Loucy (cell line): Measurements from ENCODE around the gene PNPLA4.

ENCODE experiments used
- EZH2phosphoT487 ChIP-seq: fragments of 200-600 bp; IDR thresholded peaks from 2 replicates; pipeline ENCODE4 v1.6.1; 2018; ENCODE audit warnings: antibody characterized with exemption, mild to moderate bottlenecking, moderate library complexity, borderline replicate concordance
- TF ChIP-seq, protein P1 (sequence below): fragments of 200-600 bp; sonication (generic); conservative IDR thresholded peaks from 2 replicates; pipeline ENCODE4 v1.5.1; 2014; ENCODE audit warnings: mild to moderate bottlenecking, antibody characterized with exemption, low read length

DNA sequence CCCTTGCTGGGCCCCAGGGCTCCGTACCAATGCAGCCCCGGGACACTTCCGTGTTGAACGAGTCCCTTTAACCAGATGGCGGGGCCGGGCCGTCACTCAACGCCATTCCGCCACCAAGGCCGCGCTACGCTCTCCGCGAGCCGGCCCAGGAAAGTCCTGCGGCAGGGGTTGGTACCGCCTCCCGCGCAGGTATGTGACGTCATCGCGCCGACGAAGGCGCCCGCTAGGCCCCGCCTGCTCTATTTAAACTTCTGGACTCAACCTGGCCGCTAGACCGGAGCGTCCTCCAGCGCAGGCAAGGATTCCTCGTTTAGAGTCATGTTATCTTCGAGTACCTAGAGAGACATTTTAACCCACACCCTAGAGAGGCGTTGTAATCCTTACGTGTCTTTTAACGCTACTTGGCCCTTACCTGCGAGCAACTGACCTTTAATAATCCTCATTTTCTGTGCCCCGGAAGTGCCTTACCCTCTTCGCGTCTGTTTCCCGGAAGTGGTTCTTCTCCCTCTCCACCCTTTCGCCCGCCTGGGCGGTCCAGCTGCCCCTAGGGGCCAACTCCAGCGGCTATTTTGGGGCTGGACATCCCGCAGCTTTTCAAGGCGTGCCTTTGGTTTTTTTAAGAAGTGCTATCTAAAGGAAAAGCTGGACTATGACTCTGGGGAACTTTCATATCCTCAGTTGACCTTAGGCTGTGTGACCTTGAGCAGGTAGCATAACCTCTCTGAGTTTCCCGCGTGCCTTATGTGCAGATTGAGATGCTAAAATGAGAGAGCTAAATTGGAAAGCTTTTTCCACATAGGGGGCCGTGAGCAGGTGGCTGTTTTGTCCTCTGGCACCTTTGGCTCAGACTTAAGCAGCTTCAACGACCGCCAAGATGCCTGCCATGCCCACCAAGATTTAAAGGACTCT is at the start of gene PNPLA4:
- TF ChIP-seq, protein P1, sequence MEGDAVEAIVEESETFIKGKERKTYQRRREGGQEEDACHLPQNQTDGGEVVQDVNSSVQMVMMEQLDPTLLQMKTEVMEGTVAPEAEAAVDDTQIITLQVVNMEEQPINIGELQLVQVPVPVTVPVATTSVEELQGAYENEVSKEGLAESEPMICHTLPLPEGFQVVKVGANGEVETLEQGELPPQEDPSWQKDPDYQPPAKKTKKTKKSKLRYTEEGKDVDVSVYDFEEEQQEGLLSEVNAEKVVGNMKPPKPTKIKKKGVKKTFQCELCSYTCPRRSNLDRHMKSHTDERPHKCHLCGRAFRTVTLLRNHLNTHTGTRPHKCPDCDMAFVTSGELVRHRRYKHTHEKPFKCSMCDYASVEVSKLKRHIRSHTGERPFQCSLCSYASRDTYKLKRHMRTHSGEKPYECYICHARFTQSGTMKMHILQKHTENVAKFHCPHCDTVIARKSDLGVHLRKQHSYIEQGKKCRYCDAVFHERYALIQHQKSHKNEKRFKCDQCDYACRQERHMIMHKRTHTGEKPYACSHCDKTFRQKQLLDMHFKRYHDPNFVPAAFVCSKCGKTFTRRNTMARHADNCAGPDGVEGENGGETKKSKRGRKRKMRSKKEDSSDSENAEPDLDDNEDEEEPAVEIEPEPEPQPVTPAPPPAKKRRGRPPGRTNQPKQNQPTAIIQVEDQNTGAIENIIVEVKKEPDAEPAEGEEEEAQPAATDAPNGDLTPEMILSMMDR = no peak
- TF ChIP-seq EZH2phosphoT487 = no peak
